Non-pigmented ciliary epithelial cell (primary cell): ENCODE measurements around the gene CBLC.

Experiments used
- DNase-seq: peaks from one replicate; pipeline ENCODE4 v3.0.0-alpha.2; 2010; ENCODE audit warnings: low read depth

Gene CBLC

DNA sequence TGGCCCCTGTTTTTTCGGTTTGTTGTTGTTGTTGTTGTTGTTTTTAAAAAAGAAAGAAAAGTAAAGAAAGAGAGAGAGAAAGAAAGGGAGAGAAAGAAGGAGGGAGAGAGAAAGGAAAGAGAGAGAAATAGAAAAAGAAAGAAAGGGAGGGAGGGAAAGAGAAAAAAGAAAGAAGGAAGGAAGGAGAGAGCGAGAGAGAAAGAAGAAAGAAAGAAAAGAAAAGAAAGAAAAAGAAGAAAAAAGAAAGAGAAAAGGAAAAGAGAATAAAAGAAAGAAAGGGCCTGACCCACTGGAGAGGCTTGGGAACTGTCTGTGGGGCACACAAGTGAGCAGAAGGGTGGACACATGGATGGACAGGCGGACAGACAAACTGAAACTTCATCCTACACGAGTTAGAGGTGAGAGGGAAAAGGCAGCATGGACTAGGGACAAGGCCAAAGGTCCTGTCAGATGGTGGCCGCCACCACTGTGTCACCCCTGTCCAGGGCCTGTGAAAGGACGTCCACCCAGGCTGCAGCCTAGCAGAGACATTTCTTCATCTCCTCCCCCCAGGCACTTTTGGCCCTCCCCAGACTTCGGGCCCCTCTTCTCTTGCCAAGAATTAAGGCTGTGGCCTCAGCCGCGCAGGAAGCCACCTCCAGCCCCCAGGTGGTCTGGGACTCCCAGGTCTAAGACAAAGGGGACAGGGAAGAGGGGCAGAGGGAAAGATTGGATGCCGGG lies 22.1 kb downstream of the CBLC start:
- DNase-seq, result no peak

GRCh38 chr19:44800461-44800860 lies 22.8 kb downstream of the CBLC start:
- DNase-seq, result no peak

DNA sequence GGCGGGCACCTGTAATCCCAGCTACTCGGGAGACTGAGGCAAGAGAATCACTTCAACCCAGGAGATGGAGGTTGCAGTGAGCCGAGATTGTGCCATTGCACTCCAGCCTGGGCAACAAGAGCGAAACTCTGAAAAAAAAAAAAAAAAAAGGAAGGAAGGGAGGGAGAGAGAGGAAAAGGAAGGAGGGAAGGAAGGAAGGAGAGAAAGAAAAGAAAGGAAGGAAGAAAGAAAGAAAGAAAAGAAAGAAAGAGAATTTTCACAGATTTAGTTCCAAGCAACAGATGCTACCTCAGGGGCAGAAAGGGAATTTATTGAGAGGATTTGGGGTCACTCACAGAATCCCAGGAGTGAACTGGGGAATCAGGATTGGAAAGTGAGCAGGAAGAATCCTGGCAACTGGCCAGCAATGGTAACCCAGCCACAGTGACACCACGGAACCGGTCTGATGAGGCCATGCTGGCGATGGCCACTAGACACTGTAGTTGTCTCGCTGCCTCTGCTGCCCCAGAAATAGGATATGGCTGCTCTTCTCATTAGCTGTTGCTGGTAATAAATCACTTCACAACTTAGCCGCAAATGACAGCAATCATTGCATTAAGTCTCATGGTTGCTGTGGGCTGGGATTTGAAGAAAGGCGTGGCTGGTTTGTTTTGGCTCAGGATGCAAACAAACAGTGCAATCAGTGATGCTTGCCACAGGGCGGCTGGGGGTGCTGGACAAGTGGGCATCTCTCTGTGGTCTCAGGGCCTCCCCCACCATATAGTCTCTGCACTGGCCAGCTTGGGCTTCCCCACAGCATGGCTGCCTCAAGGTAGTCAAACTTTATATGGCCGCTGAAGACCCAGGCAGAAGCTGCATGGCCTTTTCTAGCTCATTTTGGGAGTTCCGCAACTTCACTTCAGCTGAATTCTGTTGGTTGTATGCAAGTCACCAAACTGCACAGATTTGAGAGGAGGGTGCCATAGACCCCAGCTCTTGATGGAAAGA lies 26.0 kb downstream of the CBLC start:
- DNase-seq, result no peak

- no peak for DNase-seq
These were observed 28.6 kb downstream of the CBLC start for GRCh38 chr19:44806291-44806690.

- no peak for DNase-seq
These were observed 29.5 kb downstream of the CBLC start for GRCh38 chr19:44807162-44807561.

GRCh38 chr19:44807652-44808462 lies 30.2 kb downstream of the CBLC start:
- no peak for DNase-seq

DNA sequence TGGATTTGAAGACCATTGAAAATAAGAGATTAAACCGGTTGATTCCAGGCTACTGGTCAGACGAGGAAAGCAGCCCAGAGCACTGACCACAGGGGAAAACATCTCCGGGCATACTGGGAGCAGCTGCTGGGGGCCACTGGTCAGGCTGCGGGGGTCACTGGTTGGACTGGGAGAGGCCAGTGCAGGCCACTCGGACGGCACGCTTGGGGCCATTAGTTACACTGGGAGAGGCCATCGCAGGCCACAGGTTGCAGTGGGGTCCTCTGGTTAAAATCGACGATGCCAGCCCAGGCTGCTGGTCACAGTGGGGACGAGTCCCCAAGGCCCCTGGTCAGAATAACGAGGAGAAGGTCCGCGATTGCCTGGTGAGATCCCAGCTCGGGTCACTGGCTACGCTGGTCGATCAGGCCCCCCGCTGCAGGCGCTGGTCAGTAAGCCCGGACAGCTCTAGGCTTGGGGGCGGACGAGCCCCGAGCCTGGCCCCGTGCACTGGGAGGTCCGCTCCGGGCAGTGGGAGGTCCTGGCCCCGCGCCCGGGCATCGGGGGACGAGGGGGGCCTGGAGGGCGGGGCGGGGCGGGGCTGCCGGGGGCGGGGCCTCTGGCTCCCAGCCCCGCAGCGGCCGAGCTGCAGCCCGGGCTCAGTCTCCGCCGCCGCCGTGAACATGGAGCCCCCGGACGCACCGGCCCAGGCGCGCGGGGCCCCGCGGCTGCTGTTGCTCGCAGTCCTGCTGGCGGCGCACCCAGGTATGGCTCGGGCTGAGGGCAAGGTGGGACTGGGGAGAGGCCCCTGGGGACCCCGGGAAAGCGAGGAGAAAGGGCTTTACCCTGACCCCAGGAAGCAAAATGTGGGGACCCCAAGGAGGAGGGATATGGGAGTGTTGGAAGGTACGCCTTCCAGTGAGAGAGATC lies 31.0 kb downstream of the CBLC start, which contains the start of gene BCAM:
Gene BCAM, plus strand, starts transcription at position 641 of the 909 bp plus-strand sequence. Its CDS starts 22 bp downstream, at position 663.
- no peak for DNase-seq

DNA sequence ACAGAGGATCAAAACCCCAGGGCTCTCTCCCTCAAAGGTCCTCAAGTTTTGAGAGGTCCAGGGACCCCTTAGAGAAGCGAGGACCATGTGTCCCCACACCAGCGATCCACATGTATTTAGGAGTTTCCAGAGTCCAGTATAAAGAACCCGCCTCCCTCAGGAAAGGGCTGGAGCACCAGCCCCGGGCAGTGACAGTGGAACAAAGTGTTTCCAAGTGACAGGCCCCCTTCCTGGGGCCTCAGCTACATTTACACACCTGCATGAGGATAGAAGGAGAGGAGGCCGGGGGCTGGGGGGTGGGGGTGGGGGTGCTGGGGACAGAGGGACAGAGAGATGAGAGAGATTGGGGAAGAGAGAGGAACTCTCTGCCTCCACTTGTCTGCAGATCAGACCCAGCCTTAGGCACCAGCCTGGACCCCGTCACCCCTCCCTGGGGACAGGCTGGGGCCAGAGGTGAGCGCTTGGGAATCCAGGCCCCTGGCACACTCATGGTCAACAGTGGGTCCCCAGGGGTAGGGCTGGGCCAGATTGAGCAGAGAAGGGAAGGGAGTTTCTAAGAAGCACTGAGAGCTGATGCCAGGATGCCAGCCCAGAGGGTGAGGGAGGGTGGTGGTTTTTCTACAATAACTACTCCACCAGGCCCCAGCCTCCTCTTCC lies 32.0 kb downstream of the CBLC start:
- no peak for DNase-seq

GRCh38 chr19:44810234-44811121 lies 32.8 kb downstream of the CBLC start:
- no peak for DNase-seq

DNA sequence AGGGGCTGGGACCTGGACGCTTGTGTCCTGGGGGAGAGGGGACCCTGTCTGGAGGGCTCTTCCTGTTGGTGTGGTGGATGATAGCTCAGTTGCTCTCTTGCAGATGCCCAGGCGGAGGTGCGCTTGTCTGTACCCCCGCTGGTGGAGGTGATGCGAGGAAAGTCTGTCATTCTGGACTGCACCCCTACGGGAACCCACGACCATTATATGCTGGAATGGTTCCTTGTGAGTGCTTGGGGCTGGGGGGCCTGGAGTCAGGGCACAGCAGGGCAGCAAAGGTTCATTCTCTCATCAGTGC lies 33.4 kb downstream of the CBLC start:
- no peak for DNase-seq

DNA sequence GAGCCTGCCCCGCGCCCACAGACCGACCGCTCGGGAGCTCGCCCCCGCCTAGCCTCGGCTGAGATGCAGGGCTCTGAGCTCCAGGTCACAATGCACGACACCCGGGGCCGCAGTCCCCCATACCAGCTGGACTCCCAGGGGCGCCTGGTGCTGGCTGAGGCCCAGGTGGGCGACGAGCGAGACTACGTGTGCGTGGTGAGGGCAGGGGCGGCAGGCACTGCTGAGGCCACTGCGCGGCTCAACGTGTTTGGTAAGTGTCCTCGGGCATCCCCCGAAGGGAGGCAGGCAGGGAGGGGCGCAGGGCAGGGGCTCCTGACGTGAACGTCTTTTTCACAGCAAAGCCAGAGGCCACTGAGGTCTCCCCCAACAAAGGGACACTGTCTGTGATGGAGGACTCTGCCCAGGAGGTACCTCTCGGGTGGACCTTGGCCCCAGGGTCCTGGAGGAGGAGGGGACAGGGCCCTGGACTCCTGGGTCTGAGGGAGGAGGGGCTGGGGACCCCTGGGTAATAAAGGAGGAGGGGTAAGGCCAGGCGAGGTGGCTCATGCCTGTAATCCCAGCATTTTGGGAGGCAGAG lies 34.5 kb downstream of the CBLC start:
- no peak for DNase-seq

- no peak for DNase-seq
These were observed 35.6 kb downstream of the CBLC start for GRCh38 chr19:44813070-44813840.

GRCh38 chr19:44813841-44814470 lies 36.3 kb downstream of the CBLC start:
- DNase-seq, result no peak

- no peak for DNase-seq
These were observed 36.8 kb downstream of the CBLC start for GRCh38 chr19:44814517-44814916.

DNA sequence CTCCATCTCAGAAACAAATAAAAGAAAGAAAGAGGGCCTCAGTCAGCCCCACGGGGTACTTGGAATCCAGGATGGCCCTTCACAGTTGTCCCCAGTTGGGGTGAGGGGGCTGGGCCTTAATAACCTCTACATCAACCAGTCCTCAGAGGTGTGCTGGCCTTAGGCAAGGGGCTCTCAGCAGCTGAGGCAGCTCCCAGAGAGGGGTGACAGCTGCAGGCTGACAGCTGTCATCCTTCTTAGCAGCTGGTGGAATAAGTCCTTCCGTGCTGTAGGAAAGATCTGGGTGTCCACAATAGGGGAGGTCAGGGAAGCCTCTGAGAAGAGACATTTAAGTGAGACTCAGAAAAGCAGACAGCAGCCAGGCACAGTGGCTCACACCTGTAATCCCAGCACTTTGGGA lies 38.6 kb downstream of the CBLC start:
- no peak for DNase-seq

GRCh38 chr19:44817725-44818465 lies 40.2 kb downstream of the CBLC start:
- DNase-seq, result no peak

DNA sequence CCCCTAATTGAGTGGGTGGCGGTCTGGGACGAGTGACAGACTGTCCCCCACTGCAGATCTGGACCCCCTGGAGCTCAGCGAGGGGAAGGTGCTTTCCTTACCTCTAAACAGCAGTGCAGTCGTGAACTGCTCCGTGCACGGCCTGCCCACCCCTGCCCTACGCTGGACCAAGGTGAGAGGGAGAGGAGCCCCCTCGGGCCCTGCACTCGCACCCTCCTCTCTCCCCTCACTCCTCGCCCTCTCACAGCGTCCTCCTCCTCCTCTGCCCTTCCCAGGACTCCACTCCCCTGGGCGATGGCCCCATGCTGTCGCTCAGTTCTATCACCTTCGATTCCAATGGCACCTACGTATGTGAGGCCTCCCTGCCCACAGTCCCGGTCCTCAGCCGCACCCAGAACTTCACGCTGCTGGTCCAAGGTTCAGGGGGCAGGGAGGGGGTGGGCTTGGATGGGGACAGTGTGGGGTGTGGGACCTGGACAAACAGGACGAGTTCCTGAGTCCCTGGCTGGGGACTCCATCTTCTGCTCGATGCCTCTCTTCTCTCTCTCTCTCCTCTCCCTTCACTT lies 40.9 kb downstream of the CBLC start:
- no peak for DNase-seq
